Liver (tissue), 9 donors: ENCODE results near the gene CBX2. TPM values are rescaled to one million over a fixed set of nuclear protein-coding genes. Genes with fewer than 3 reads are reported as not detected.

Experiments
- DNase-seq: peaks from one replicate; pipeline ENCODE4 v3.0.0-alpha.2; 2017; ENCODE audit warnings: low spot score
- H3K27ac ChIP-seq, 2 donors: one replicate each; pipeline ENCODE4 v1.7.0; 2013; ENCODE audit warnings: inconsistent platforms in 2 of 2, low read length in 2 of 2, control low read depth in 1 of 2, low read depth in 1 of 2, mild to moderate bottlenecking in 1 of 2
- H3K27me3 ChIP-seq, 4 donors: one replicate each; pipeline versions ENCODE4 v1.6.1 to v1.7.0; 2013; ENCODE audit warnings: low read length in 3 of 4, inconsistent platforms in 1 of 4, mild to moderate bottlenecking in 1 of 4, moderate library complexity in 1 of 4; ENCODE audit not compliant: control insufficient read depth in 4 of 4, insufficient read depth in 4 of 4
- H3K36me3 ChIP-seq, 4 donors: one replicate each; pipeline versions ENCODE4 v1.6.1 to v1.7.0; 2013; ENCODE audit warnings: low read length in 3 of 4, mild to moderate bottlenecking in 3 of 4, low read depth in 1 of 4, moderate library complexity in 1 of 4; ENCODE audit not compliant: control insufficient read depth in 4 of 4, insufficient read depth in 3 of 4
- H3K4me1 ChIP-seq, 4 donors: one replicate each; pipeline versions ENCODE4 v1.6.1 to v1.7.0; 2013; ENCODE audit warnings: low read length in 3 of 4, mild to moderate bottlenecking in 3 of 4, moderate library complexity in 1 of 4; ENCODE audit not compliant: control insufficient read depth in 4 of 4, insufficient read depth in 4 of 4
- H3K4me3 ChIP-seq, 3 donors: one replicate each; pipeline versions ENCODE4 v1.6.1 to v1.7.0; 2013; ENCODE audit warnings: low read length in 3 of 3, control low read depth in 1 of 3, low read depth in 1 of 3, mild to moderate bottlenecking in 1 of 3
- H3K9ac ChIP-seq, 2 donors: one replicate each; pipeline ENCODE4 v1.7.0; 2013; ENCODE audit warnings: low read length in 2 of 2, mild to moderate bottlenecking in 2 of 2, moderate library complexity in 2 of 2, control low read depth in 1 of 2, low read depth in 1 of 2
- H3K9me3 ChIP-seq, 4 donors: one replicate each; pipeline versions ENCODE4 v1.6.1 to v1.7.0; 2013; ENCODE audit warnings: low read length in 3 of 4; ENCODE audit not compliant: control insufficient read depth in 4 of 4
- EGR1 ChIP-seq, 2 donors: IDR thresholded peaks; 2 replicates each; pipeline ENCODE4 v1.6.1; 2016 to 2018; ENCODE audit warnings: antibody characterized with exemption in 2 of 2, low read depth in 2 of 2
- FOXA1 ChIP-seq: IDR thresholded peaks from 2 replicates; pipeline ENCODE4 v1.6.1; 2016; ENCODE audit warnings: antibody characterized with exemption
- FOXA2 ChIP-seq: IDR thresholded peaks from 2 replicates; pipeline ENCODE4 v1.6.1; 2016; ENCODE audit warnings: antibody characterized with exemption
- GABPA ChIP-seq, 2 donors: IDR thresholded peaks in 1 of 2; conservative IDR thresholded peaks in 1 of 2; 2 replicates each; pipeline ENCODE4 v1.6.1; 2016; ENCODE audit warnings: antibody characterized with exemption in 2 of 2, mild to moderate bottlenecking in 1 of 2, moderate library complexity in 1 of 2
- HNF4A ChIP-seq, 2 donors: conservative IDR thresholded peaks; 2 replicates each; pipeline ENCODE4 v1.6.1; 2016; ENCODE audit warnings: antibody characterized with exemption in 2 of 2, mild to moderate bottlenecking in 2 of 2
- HNF4G ChIP-seq: IDR thresholded peaks from 2 replicates; pipeline ENCODE4 v1.6.1; 2016; ENCODE audit warnings: antibody characterized with exemption
- JUND ChIP-seq, 2 donors: IDR thresholded peaks; 2 replicates each; pipeline ENCODE4 v1.6.1; 2016; ENCODE audit warnings: antibody characterized with exemption in 2 of 2
- NR2F2 ChIP-seq: IDR thresholded peaks from 2 replicates; pipeline ENCODE4 v1.6.1; 2016; ENCODE audit warnings: antibody characterized with exemption
- RAD21 ChIP-seq, 2 donors: IDR thresholded peaks; 2 replicates each; pipeline ENCODE4 v1.6.1; 2016; ENCODE audit warnings: antibody characterized with exemption in 2 of 2, mild to moderate bottlenecking in 2 of 2
- RXRA ChIP-seq, 2 donors: IDR thresholded peaks; 2 replicates each; pipeline ENCODE4 v1.6.1; 2017 to 2018; ENCODE audit warnings: antibody characterized with exemption in 2 of 2, mild to moderate bottlenecking in 1 of 2
- SP1 ChIP-seq: IDR thresholded peaks from 2 replicates; pipeline ENCODE4 v1.6.1; 2018; ENCODE audit warnings: antibody characterized with exemption, mild to moderate bottlenecking
- TAF1 ChIP-seq: conservative IDR thresholded peaks from 2 replicates; pipeline ENCODE4 v1.6.1; 2016; ENCODE audit warnings: antibody characterized with exemption, mild to moderate bottlenecking
- YY1 ChIP-seq: IDR thresholded peaks from 2 replicates; pipeline ENCODE4 v1.6.1; 2016; ENCODE audit warnings: antibody characterized with exemption, mild to moderate bottlenecking
- WGBS: extraction: QIAGEN DNeasy Blood & Tissue Kit; methylation state at CpG from one replicate; pipeline ENCODE4 v1.1.7; 2013; 5-methylcytosine and 5-hydroxymethylcytosine counted together
- polyA plus RNA-seq, 2 donors: library from polyadenylated mRNA; stranded (reverse) in 1 of 2; unstranded in 1 of 2; fragments of 200-250 nt in 1 of 2; fragments of >200 nt in 1 of 2; fragmentation: Nextera tagmentation in 1 of 2; extraction: Ambion mirVana in 1 of 2; gene quantifications; one replicate each; pipeline versions ENCODE4 v1.2.1 to v1.2.3, GENCODE V29; 2013 to 2015
- total RNA-seq, 2 donors: library from RNA; depleted of rRNA; stranded (reverse); fragments of >200 nt; gene quantifications; one replicate each; pipeline ENCODE4 v1.2.3, GENCODE V29; 2014
- TF ChIP-seq, protein P1 (sequence below): IDR thresholded peaks from 2 replicates; pipeline ENCODE4 v1.6.1; 2016; ENCODE audit warnings: antibody characterized with exemption, mild to moderate bottlenecking
- TF ChIP-seq, protein P2 (sequence below): IDR thresholded peaks from 2 replicates; pipeline ENCODE4 v1.6.1; 2016; ENCODE audit warnings: antibody characterized with exemption
- TF ChIP-seq, protein P3 (sequence below): fragments of 150-350 bp; IDR thresholded peaks from 2 replicates; pipeline ENCODE4 v1.5.1; 2017; ENCODE audit warnings: improper control_type of control experiment, low read depth, low read length; ENCODE audit not compliant: missing input control
- TF ChIP-seq, protein P4 (sequence below): IDR thresholded peaks from 2 replicates; pipeline ENCODE4 v1.6.1; 2016; ENCODE audit warnings: antibody characterized with exemption
- donor health status: healthy.
- donor health status: healthy.
- donor health status: healthy.
- donor health status: healthy.
- donor health status: healthy.

The CBX2 gene
- total and polyA plus RNA-seq, 4 donors = 0.33 to 2.4 (median 0.53) TPM

DNA sequence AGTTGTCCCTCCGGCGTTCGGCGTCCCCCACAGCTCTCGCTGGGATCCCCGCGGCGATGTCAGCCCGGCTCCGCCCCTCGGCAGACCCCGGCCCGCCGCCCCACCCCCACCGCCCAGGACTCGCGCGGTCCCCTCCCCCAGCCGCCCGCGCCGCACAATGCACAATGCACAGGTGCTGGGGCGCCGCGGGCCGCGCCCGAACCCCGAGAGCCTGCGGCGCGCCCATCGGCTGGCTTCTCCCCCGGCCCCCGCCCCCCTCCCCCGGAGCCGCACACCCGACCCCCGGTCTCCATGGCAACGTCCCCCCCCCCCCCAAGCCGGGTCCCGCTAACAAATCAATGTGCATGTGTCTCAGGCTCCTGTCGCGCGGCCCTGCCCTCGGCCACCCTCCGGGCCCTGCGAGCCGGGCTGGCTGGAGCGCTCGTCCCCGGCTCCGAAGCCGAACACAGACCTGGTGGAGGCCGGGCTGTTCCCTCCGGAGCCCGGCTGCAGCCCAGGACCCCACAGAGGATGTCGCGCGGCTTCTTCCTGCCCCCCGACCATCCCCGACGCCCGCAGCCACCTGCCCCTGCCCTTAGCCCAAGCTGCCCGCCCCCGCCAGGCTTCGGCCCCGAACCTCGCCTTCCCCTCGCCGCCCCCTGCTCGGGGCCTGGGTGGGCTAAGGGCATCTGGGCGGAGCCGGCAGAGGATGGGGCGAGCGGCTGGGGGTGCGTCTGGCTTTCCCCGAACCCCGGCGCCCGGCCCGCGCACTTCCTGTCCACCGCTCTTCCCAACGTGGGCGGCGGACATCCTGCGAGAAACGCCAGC is 19.7 kb downstream of the CBX2 start:
- H3K9ac ChIP-seq = no peak overlapping the region

More for the DNA sequence above, 19.7 kb downstream of the CBX2 start:
- Histone ChIP-seq H3K4me1 (peaks cover 12 to 41% (median 20%) of the 10 kb centered on the region in 4 donors), H3K36me3 (peaks cover 0 to 6% (median 0%) of the 10 kb centered on the region in 4 donors), H3K9me3 (no peaks in the 10 kb centered on the region), H3K27ac (no peak overlapping the region), H3K27me3 (peaks cover 0 to 28% (median 14%) of the 10 kb centered on the region in 4 donors), H3K4me3 (peak overlapping the region in 1 of 3 donors; percentile 76)
- no peak for DNase-seq
- 2% methylated on average over 89 of the region's 89 CpGs for WGBS
- TF ChIP-seq HNF4G (no peak), TAF1 (no peak), NR2F2 (no peak), FOXA1 (no peak), JUND (IDR thresholded peaks at IDR 0.05) (no peak), HNF4A (conservative IDR thresholded peaks at IDR 0.05) (no peak), FOXA2 (no peak), RXRA (IDR thresholded peaks at IDR 0.05) (no peak), RAD21 (IDR thresholded peaks at IDR 0.05) (no peak), EGR1 (IDR thresholded peaks at IDR 0.05; ENCODE audit: low read depth in 2 of 2) (no peak), SP1 (no peak), GABPA (IDR thresholded peaks at IDR 0.05 in 1 of 2, conservative IDR thresholded peaks at IDR 0.05 in 1 of 2) (no peak), YY1 (no peak)
- TF ChIP-seq, protein P1, sequence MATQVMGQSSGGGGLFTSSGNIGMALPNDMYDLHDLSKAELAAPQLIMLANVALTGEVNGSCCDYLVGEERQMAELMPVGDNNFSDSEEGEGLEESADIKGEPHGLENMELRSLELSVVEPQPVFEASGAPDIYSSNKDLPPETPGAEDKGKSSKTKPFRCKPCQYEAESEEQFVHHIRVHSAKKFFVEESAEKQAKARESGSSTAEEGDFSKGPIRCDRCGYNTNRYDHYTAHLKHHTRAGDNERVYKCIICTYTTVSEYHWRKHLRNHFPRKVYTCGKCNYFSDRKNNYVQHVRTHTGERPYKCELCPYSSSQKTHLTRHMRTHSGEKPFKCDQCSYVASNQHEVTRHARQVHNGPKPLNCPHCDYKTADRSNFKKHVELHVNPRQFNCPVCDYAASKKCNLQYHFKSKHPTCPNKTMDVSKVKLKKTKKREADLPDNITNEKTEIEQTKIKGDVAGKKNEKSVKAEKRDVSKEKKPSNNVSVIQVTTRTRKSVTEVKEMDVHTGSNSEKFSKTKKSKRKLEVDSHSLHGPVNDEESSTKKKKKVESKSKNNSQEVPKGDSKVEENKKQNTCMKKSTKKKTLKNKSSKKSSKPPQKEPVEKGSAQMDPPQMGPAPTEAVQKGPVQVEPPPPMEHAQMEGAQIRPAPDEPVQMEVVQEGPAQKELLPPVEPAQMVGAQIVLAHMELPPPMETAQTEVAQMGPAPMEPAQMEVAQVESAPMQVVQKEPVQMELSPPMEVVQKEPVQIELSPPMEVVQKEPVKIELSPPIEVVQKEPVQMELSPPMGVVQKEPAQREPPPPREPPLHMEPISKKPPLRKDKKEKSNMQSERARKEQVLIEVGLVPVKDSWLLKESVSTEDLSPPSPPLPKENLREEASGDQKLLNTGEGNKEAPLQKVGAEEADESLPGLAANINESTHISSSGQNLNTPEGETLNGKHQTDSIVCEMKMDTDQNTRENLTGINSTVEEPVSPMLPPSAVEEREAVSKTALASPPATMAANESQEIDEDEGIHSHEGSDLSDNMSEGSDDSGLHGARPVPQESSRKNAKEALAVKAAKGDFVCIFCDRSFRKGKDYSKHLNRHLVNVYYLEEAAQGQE = no peak
- TF ChIP-seq, protein P2, sequence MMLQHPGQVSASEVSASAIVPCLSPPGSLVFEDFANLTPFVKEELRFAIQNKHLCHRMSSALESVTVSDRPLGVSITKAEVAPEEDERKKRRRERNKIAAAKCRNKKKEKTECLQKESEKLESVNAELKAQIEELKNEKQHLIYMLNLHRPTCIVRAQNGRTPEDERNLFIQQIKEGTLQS = no peak
- TF ChIP-seq, protein P3, sequence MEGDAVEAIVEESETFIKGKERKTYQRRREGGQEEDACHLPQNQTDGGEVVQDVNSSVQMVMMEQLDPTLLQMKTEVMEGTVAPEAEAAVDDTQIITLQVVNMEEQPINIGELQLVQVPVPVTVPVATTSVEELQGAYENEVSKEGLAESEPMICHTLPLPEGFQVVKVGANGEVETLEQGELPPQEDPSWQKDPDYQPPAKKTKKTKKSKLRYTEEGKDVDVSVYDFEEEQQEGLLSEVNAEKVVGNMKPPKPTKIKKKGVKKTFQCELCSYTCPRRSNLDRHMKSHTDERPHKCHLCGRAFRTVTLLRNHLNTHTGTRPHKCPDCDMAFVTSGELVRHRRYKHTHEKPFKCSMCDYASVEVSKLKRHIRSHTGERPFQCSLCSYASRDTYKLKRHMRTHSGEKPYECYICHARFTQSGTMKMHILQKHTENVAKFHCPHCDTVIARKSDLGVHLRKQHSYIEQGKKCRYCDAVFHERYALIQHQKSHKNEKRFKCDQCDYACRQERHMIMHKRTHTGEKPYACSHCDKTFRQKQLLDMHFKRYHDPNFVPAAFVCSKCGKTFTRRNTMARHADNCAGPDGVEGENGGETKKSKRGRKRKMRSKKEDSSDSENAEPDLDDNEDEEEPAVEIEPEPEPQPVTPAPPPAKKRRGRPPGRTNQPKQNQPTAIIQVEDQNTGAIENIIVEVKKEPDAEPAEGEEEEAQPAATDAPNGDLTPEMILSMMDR = no peak
- TF ChIP-seq, protein P4, sequence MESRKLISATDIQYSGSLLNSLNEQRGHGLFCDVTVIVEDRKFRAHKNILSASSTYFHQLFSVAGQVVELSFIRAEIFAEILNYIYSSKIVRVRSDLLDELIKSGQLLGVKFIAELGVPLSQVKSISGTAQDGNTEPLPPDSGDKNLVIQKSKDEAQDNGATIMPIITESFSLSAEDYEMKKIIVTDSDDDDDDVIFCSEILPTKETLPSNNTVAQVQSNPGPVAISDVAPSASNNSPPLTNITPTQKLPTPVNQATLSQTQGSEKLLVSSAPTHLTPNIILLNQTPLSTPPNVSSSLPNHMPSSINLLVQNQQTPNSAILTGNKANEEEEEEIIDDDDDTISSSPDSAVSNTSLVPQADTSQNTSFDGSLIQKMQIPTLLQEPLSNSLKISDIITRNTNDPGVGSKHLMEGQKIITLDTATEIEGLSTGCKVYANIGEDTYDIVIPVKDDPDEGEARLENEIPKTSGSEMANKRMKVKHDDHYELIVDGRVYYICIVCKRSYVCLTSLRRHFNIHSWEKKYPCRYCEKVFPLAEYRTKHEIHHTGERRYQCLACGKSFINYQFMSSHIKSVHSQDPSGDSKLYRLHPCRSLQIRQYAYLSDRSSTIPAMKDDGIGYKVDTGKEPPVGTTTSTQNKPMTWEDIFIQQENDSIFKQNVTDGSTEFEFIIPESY = no peak
